ENCODE measurements around the gene KDM4C. TPM values are rescaled to one million over a fixed set of nuclear protein-coding genes. Genes with fewer than 3 reads are reported as not detected.

The KDM4C gene
- total and polyA plus RNA-seq, 2 donors (not counting 1 experiment from before 2014, with no cell fraction given): 49.7 to 141 TPM

DNA sequence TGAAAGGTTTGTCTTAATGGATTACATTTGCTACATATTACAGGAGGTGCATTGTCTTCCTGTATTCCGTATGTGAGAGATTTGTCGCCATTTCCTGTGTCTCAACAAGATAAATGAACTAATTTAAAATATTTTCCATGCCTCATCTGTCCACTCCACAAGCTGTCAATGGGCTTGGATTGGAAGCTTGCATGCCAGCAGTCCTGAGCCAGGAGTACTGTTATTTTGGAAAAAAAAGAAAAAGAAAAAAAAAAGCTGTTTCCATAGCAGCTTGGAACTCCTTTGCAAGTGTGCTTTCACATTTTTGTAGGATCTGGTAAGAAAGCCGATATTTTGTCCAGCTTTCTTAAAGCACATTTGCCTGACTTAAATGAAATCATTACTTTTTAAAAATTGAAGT is 330.8 kb downstream of the KDM4C start:
- H3K79me2 ChIP-seq (ENCODE audit: control insufficient read depth, insufficient read depth, low read length): no peaks in the 10 kb centered on the region
- no peak for TF ChIP-seq EZH2 (IDR thresholded peaks at IDR 0.05; ENCODE audit: borderline replicate concordance, insufficient read depth, low read depth, low read length, poor library complexity, severe bottlenecking)
- TF ChIP-seq, protein P1, sequence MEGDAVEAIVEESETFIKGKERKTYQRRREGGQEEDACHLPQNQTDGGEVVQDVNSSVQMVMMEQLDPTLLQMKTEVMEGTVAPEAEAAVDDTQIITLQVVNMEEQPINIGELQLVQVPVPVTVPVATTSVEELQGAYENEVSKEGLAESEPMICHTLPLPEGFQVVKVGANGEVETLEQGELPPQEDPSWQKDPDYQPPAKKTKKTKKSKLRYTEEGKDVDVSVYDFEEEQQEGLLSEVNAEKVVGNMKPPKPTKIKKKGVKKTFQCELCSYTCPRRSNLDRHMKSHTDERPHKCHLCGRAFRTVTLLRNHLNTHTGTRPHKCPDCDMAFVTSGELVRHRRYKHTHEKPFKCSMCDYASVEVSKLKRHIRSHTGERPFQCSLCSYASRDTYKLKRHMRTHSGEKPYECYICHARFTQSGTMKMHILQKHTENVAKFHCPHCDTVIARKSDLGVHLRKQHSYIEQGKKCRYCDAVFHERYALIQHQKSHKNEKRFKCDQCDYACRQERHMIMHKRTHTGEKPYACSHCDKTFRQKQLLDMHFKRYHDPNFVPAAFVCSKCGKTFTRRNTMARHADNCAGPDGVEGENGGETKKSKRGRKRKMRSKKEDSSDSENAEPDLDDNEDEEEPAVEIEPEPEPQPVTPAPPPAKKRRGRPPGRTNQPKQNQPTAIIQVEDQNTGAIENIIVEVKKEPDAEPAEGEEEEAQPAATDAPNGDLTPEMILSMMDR (IDR thresholded peaks at IDR 0.05): no peak
- peaks cover 0 to 28% of the 10 kb centered on the region in 2 experiments for H3K36me3 ChIP-seq (replicated peaks in 1 of 2; ENCODE audit: control extremely low read depth in 1 of 2, control insufficient read depth in 1 of 2, extremely low read depth in 1 of 2, insufficient read depth in 2 of 2, low read length in 1 of 2)
- H3K4me1 ChIP-seq (ENCODE audit: control insufficient read depth in 2 of 2, insufficient read depth in 2 of 2, low read length in 2 of 2): no peaks in the 10 kb centered on the region
- H3K9me3 Mint-ChIP-seq (ENCODE audit: insufficient read depth): no peaks in the 10 kb centered on the region
- intact Hi-C loops (cut with micrococcal nuclease): no loop called here
- no peaks in the 10 kb centered on the region for H4K20me1 ChIP-seq (ENCODE audit: control insufficient read depth, insufficient read depth, low read length, poor library complexity, severe bottlenecking)
- no peak overlapping the region for H3K4me3 Mint-ChIP-seq
- no peak overlapping the region for H3K27ac Mint-ChIP-seq
- no peak overlapping the region for H3K4me2 ChIP-seq (replicated peaks; ENCODE audit: low read depth, low read length, poor library complexity, severe bottlenecking)
- DNase-seq (no peak), ATAC-seq (ENCODE audit: low read depth) (no peak)
- H3K27ac ChIP-seq (ENCODE audit: low read length in 2 of 2): no peak overlapping the region
- ChIA-PET CTCF (no interaction called here), POLR2A (no interaction called here)
- peaks cover 1% of the 10 kb centered on the region for H3K4me1 Mint-ChIP-seq
- H3K27me3 Mint-ChIP-seq: no peaks in the 10 kb centered on the region
- whole genome bisulfite sequencing (ENCODE audit: insufficient coverage): no CpG with 5 or more reads among the region's 3 CpGs
- no peaks in the 10 kb centered on the region for H3K27me3 ChIP-seq (replicated peaks in 1 of 4; ENCODE audit: control extremely low read depth in 1 of 4, control insufficient read depth in 3 of 4, insufficient read depth in 4 of 4, low read length in 3 of 4)
- no peaks in the 10 kb centered on the region for H3K9me3 ChIP-seq (ENCODE audit: control extremely low read depth in 1 of 3, control insufficient read depth in 2 of 3, insufficient read depth in 1 of 3, low read length in 2 of 3)
- no peak overlapping the region for H3K9ac ChIP-seq (ENCODE audit: low read length)
- H2AFZ ChIP-seq (ENCODE audit: insufficient read depth, low read depth, low read length, poor library complexity, severe bottlenecking): no peak overlapping the region
- H3K4me3 ChIP-seq (ENCODE audit: control extremely low read depth in 1 of 5, extremely low read depth in 1 of 5, insufficient read depth in 1 of 5, low read depth in 2 of 5, low read length in 4 of 5): no peak overlapping the region

DNA sequence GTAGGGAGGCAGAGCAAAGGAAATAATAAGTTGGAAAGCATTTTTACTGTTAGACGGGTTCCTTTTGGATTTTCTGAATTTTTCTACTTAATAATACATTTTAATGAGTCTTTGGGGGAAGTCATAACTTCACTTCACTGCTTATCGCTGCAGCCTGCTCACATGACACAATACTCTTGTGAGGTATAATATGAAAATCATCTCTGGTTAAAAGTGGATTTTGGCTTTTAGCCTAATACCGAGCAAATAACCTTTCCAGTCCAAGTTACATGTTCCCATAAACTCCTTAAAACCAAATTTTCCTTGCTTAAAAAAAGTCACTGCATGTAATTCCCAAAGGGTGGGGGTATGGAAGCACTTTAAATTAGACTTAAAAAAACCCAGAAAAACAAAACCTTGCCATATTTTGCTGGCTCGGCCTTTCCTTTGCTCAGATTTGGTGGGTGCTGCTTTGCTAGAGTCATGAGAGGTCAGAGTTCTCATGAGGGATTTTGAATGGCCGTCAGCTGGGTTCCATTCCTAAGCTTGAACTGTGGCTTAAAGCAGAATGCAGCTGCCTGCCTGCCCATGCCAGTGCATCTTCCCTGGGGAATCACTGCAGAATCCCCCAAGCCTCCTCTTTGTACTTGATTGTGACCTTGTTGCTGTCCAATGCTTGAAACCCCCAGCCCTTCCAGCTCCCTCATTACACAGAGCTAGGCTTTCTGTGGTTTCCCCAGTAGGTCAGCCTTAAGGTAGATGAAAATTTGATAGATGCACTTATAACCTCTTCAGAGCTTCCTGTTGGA is 331.8 kb downstream of the KDM4C start:
- Histone ChIP-seq H3K4me2 (replicated peaks; ENCODE audit: low read depth, low read length, poor library complexity, severe bottlenecking) (no peak overlapping the region), H3K9me3 (ENCODE audit: control extremely low read depth in 1 of 3, control insufficient read depth in 2 of 3, insufficient read depth in 1 of 3, low read length in 2 of 3) (no peaks in the 10 kb centered on the region), H3K27ac (ENCODE audit: low read length in 2 of 2) (no peak overlapping the region), H3K27me3 (replicated peaks in 1 of 4; ENCODE audit: control extremely low read depth in 1 of 4, control insufficient read depth in 3 of 4, insufficient read depth in 4 of 4, low read length in 3 of 4) (no peaks in the 10 kb centered on the region), H3K36me3 (replicated peaks in 1 of 2; ENCODE audit: control extremely low read depth in 1 of 2, control insufficient read depth in 1 of 2, extremely low read depth in 1 of 2, insufficient read depth in 2 of 2, low read length in 1 of 2) (peaks cover 0 to 28% of the 10 kb centered on the region in 2 experiments), H4K20me1 (ENCODE audit: control insufficient read depth, insufficient read depth, low read length, poor library complexity, severe bottlenecking) (peaks cover 1% of the 10 kb centered on the region), H2AFZ (ENCODE audit: insufficient read depth, low read depth, low read length, poor library complexity, severe bottlenecking) (no peak overlapping the region), H3K4me1 (ENCODE audit: control insufficient read depth in 2 of 2, insufficient read depth in 2 of 2, low read length in 2 of 2) (peaks cover 2 to 3% of the 10 kb centered on the region in 2 donors), H3K9ac (ENCODE audit: low read length) (no peak overlapping the region), H3K4me3 (ENCODE audit: control extremely low read depth in 1 of 5, extremely low read depth in 1 of 5, insufficient read depth in 1 of 5, low read depth in 2 of 5, low read length in 4 of 5) (no peak overlapping the region), H3K79me2 (ENCODE audit: control insufficient read depth, insufficient read depth, low read length) (no peaks in the 10 kb centered on the region)
- Mint-ChIP-seq H3K4me1 (peaks cover 8% of the 10 kb centered on the region), H3K4me3 (no peak overlapping the region), H3K27me3 (no peaks in the 10 kb centered on the region), H3K27ac (no peak overlapping the region), H3K9me3 (ENCODE audit: insufficient read depth) (no peaks in the 10 kb centered on the region)
- intact Hi-C loops (cut with micrococcal nuclease): no loop called here
- ChIA-PET CTCF (interaction anchor here (0.5 to 1.0 kb wide), 2 partner anchors 23 to 232 kb away, joined by 3 to 4 read pairs; no protein-coding TSS in a partner anchor), POLR2A (no interaction called here)
- 100% methylated on average over 1 of the region's 5 CpGs for WGBS (ENCODE audit: insufficient coverage)
- no peak for ATAC-seq (ENCODE audit: low read depth)
- DNase-seq: no peak
- TF ChIP-seq, protein P1 (IDR thresholded peaks at IDR 0.05): no peak
- no peak for TF ChIP-seq EZH2 (IDR thresholded peaks at IDR 0.05; ENCODE audit: borderline replicate concordance, insufficient read depth, low read depth, low read length, poor library complexity, severe bottlenecking)
